H1 (cell line): ENCODE data around the gene MCEE. TPM values are rescaled to one million over a fixed set of nuclear protein-coding genes. Genes with fewer than 3 reads are reported as not detected.

Experiments
- CHD1 ChIP-seq: IDR thresholded peaks from 2 replicates; pipeline ENCODE4 v1.6.1; 2012; ENCODE audit warnings: low read depth, low read length, improper control_type of control experiment
- CHD2 ChIP-seq: IDR thresholded peaks from 2 replicates; pipeline ENCODE4 v1.6.1; 2012; ENCODE audit warnings: low read length, improper control_type of control experiment
- polyA plus RNA-seq, 7 experiments: library from polyadenylated mRNA; depleted of rRNA in 3 of 7; stranded (reverse) in 5 of 7; unstranded in 2 of 7; fragments of >200 nt in 5 of 7; fragments of 200-250 nt in 2 of 7; gene quantifications; 1 replicate in 5 of 7; 2 replicates in 1 of 7; 4 replicates in 1 of 7; pipeline versions ENCODE4 v1.2.1 to v1.2.3, GENCODE V29; 2011 to 2013; ENCODE audit warnings: missing spikeins in 2 of 7, mixed read lengths in 2 of 7
- total RNA-seq: library from RNA; stranded (reverse); fragmentation: NEBNext Ultra II Directional; extraction: Animal tissue kit (Norgen Biotek cat#: 25700); gene quantifications from 2 replicates; pipeline ENCODE4 v1.2.1, GENCODE V29; 2021
- TF ChIP-seq, protein P1 (sequence below): IDR thresholded peaks from 2 replicates; pipeline ENCODE4 v1.6.1; 2012; ENCODE audit warnings: inconsistent platforms

MCEE gene
- total and polyA plus RNA-seq, 2 of the 8 experiments (the other 6 are each of a cell fraction or from before 2014, with no cell fraction given), result 7.3 to 14.1 TPM

DNA sequence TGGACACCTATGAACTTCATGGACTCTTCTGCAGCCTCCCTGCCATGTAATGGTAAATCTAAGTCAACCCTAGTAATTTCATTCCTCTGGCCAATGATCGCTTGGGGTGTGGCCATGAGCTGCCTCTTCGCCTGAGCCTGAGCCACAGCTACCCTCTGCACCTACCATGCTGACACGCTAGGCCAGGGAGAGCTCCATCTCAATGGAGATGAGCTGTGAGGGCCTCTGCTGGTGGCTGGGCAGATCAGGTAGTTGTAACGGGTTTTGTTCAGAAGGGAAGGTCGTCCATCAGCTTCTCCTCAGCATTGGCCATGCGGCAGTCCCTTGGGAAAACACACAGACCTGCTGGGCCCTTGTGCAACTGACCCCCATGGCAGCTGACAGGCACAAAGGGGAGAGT, 24.8 kb upstream of the MCEE start (continued):
- TF ChIP-seq, protein P1, sequence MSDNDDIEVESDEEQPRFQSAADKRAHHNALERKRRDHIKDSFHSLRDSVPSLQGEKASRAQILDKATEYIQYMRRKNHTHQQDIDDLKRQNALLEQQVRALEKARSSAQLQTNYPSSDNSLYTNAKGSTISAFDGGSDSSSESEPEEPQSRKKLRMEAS, result 0 out of 2 replicates have a peak, but pooled peaks have one; percentile 9
- TF ChIP-seq CHD1, result no peak
- TF ChIP-seq CHD2, result no peak
